T-helper 2 cell treated with Interferon-gamma antibody and Interleukin-4, amounts not matched to agents 5 μg/mL and 100 μg/mL, for 36 hours (primary cell): Measurements from ENCODE around the gene STX1B.

Experiments used
- DNase-seq: peaks from one replicate; pipeline ENCODE4 v3.0.0; 2021; ENCODE audit warnings: low spot score
- H3K27ac Mint-ChIP-seq: one replicate; pipeline ENCODE4 v1.8.0; 2021; ENCODE audit warnings: mild to moderate bottlenecking, mixed read lengths
- H3K27me3 Mint-ChIP-seq: one replicate; pipeline ENCODE4 v1.8.0; 2021; ENCODE audit warnings: low read depth, mixed read lengths
- H3K36me3 Mint-ChIP-seq: one replicate; pipeline ENCODE4 v1.8.0; 2021; ENCODE audit warnings: low read depth, mixed read lengths
- H3K4me1 Mint-ChIP-seq: one replicate; pipeline ENCODE4 v1.8.0; 2021; ENCODE audit warnings: low read depth, mixed read lengths
- H3K4me3 Mint-ChIP-seq: one replicate; pipeline ENCODE4 v1.8.0; 2022; ENCODE audit warnings: mild to moderate bottlenecking, moderate library complexity, mixed read lengths
- H3K9me3 Mint-ChIP-seq: one replicate; pipeline ENCODE4 v1.8.0; 2021; ENCODE audit warnings: mixed read lengths

Gene STX1B

GRCh38 chr16:30996985-30997724 is 13.3 kb downstream of the STX1B start:
- H3K4me3 Mint-ChIP-seq, result peak overlapping the region; percentile 89
- H3K4me1 Mint-ChIP-seq, result peaks cover 12% of the 10 kb centered on the region
- no peaks in the 10 kb centered on the region for H3K9me3 Mint-ChIP-seq
- H3K36me3 Mint-ChIP-seq, result no peaks in the 10 kb centered on the region
- peak overlapping the region; percentile 79 for H3K27ac Mint-ChIP-seq
- peak; percentile 66 for DNase-seq
- peaks cover 4% of the 10 kb centered on the region for H3K27me3 Mint-ChIP-seq

- Mint-ChIP-seq H3K27ac (peak overlapping the region; percentile 79), H3K4me3 (peak overlapping the region; percentile 89), H3K36me3 (no peaks in the 10 kb centered on the region), H3K27me3 (peaks cover 4% of the 10 kb centered on the region), H3K9me3 (no peaks in the 10 kb centered on the region), H3K4me1 (peaks cover 12% of the 10 kb centered on the region)
- DNase-seq, result no peak
Observed at GRCh38 chr16:30996324-30996984, 14.0 kb downstream of the STX1B start.

DNA sequence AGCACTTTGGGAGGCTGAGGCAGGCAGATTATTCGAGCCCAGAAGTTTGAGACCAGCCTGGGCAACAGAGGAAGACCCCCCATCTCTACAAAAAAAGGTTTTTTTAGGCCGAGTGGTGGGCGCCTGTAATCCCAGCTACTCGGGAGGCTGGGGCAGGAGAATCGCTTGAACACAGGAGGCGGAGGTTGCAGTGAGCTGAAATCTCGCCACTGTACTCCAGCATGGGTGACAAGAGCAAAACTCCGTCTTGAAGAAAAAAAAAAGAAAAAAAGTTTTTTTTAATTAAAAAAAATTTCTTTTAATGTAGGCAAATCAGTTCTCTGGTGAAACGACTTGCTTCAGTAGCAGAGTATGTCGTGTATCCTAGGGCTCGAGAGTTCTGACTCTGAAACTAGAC is 14.5 kb downstream of the STX1B start:
- DNase-seq, result no peak
- Mint-ChIP-seq H3K27ac (no peak overlapping the region), H3K4me1 (peaks cover 12% of the 10 kb centered on the region), H3K27me3 (peaks cover 4% of the 10 kb centered on the region), H3K4me3 (peak overlapping the region; percentile 48), H3K36me3 (no peaks in the 10 kb centered on the region), H3K9me3 (no peaks in the 10 kb centered on the region)

DNA sequence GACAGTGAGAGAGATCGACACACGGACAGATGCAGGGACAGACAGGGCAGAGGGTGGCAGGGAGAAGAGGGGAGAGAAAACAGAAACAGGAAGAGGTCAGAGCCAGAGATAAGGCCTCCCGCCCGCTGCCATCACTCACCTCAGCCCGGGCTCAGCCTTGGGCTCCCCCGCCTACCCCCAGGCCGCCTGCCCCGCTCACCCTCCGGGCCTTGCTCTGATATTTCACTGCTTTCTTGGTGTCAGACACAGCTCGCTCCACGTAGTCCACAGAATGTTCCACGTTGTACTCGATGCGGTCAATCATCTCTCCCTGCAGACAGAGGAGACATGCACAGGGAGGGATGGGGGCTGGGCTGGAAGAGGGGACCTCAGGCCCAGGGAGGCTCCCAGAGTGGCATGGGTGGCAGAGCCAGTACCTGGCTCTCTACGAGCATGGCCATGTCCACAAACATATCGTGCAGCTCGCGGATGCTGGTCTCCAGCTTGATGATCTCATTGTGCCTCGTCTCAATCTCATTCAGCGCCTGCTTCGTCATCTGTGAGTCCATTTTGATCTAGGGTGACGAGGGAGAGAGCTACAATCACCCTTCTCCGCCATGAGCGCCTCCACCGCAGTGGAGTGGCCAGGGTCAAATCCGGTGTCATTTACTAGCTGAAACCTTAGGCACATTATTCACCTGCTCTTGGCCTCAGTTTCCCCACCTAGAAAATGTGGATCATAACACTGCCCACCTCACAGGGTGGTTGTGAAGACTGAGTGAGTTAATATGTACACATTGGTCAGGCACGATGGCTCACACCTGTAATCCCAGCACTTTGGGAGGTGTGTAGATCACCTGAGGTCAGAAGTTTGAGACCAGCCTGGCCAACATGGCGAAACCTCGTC is 17.3 kb downstream of the STX1B start:
- H3K4me3 Mint-ChIP-seq, result no peak overlapping the region
- DNase-seq, result no peak
- H3K27me3 Mint-ChIP-seq, result no peaks in the 10 kb centered on the region
- H3K36me3 Mint-ChIP-seq, result no peaks in the 10 kb centered on the region
- no peak overlapping the region for H3K27ac Mint-ChIP-seq
- peaks cover 12% of the 10 kb centered on the region for H3K4me1 Mint-ChIP-seq
- no peaks in the 10 kb centered on the region for H3K9me3 Mint-ChIP-seq

GRCh38 chr16:30992276-30992780 is 18.1 kb downstream of the STX1B start:
- no peaks in the 10 kb centered on the region for H3K36me3 Mint-ChIP-seq
- DNase-seq, result no peak
- H3K4me1 Mint-ChIP-seq, result peaks cover 12% of the 10 kb centered on the region

GRCh38 chr16:30991052-30991451 is 19.4 kb downstream of the STX1B start:
- H3K36me3 Mint-ChIP-seq, result peaks cover 3% of the 10 kb centered on the region
- H3K9me3 Mint-ChIP-seq, result no peaks in the 10 kb centered on the region
- H3K4me1 Mint-ChIP-seq, result peaks cover 6% of the 10 kb centered on the region
- no peaks in the 10 kb centered on the region for H3K27me3 Mint-ChIP-seq
- H3K27ac Mint-ChIP-seq, result no peak overlapping the region
- H3K4me3 Mint-ChIP-seq, result no peak overlapping the region
- no peak for DNase-seq

More at GRCh38 chr16:30992276-30992780, 18.1 kb downstream of the STX1B start:
- Mint-ChIP-seq H3K27me3 (no peaks in the 10 kb centered on the region), H3K4me3 (no peak overlapping the region), H3K9me3 (no peaks in the 10 kb centered on the region), H3K27ac (no peak overlapping the region)

GRCh38 chr16:30990105-30990504 is 20.3 kb downstream of the STX1B start:
- no peaks in the 10 kb centered on the region for H3K9me3 Mint-ChIP-seq
- H3K27me3 Mint-ChIP-seq, result no peaks in the 10 kb centered on the region
- H3K36me3 Mint-ChIP-seq, result peaks cover 3% of the 10 kb centered on the region
- H3K27ac Mint-ChIP-seq, result no peak overlapping the region
- H3K4me3 Mint-ChIP-seq, result no peak overlapping the region
- peaks cover 8% of the 10 kb centered on the region for H3K4me1 Mint-ChIP-seq
- no peak for DNase-seq

- Mint-ChIP-seq H3K9me3 (no peaks in the 10 kb centered on the region), H3K27me3 (no peaks in the 10 kb centered on the region), H3K27ac (no peak overlapping the region), H3K4me3 (no peak overlapping the region), H3K36me3 (peaks cover 3% of the 10 kb centered on the region), H3K4me1 (peaks cover 8% of the 10 kb centered on the region)
- DNase-seq, result no peak
Observed at GRCh38 chr16:30989469-30990047, 20.9 kb downstream of the STX1B start.

DNA sequence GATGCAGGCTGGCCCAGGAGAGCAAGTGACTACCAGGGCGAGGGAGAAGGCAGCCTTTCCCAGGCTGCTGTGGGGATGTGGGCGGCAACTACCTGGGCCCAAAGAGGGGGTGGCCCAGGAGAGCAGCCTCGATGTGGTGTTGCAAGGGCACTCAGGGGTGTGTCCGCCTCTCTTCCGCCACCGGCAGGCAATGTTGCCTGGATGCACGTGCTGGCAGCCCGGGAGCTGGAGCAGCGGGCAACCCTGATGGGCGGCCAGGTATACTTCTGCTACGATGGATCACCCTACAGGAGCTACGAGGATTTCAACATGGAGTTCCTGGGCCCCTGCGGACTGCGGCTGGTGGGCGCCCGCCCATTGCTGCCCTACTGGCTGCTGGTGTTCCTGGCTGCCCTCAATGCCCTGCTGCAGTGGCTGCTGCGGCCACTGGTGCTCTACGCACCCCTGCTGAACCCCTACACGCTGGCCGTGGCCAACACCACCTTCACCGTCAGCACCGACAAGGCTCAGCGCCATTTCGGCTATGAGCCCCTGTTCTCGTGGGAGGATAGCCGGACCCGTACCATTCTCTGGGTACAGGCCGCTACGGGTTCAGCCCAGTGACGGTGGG is 22.8 kb downstream of the STX1B start:
- no peak overlapping the region for H3K27ac Mint-ChIP-seq
- no peaks in the 10 kb centered on the region for H3K9me3 Mint-ChIP-seq
- no peak overlapping the region for H3K4me3 Mint-ChIP-seq
- peaks cover 8% of the 10 kb centered on the region for H3K36me3 Mint-ChIP-seq
- H3K27me3 Mint-ChIP-seq, result no peaks in the 10 kb centered on the region
- peaks cover 4% of the 10 kb centered on the region for H3K4me1 Mint-ChIP-seq
- no peak for DNase-seq

GRCh38 chr16:30986129-30986991 is 24.1 kb downstream of the STX1B start:
- Mint-ChIP-seq H3K4me3 (no peak overlapping the region), H3K27me3 (no peaks in the 10 kb centered on the region), H3K27ac (no peak overlapping the region), H3K36me3 (peaks cover 16% of the 10 kb centered on the region), H3K9me3 (no peaks in the 10 kb centered on the region), H3K4me1 (peaks cover 3% of the 10 kb centered on the region)
- DNase-seq, result no peak

DNA sequence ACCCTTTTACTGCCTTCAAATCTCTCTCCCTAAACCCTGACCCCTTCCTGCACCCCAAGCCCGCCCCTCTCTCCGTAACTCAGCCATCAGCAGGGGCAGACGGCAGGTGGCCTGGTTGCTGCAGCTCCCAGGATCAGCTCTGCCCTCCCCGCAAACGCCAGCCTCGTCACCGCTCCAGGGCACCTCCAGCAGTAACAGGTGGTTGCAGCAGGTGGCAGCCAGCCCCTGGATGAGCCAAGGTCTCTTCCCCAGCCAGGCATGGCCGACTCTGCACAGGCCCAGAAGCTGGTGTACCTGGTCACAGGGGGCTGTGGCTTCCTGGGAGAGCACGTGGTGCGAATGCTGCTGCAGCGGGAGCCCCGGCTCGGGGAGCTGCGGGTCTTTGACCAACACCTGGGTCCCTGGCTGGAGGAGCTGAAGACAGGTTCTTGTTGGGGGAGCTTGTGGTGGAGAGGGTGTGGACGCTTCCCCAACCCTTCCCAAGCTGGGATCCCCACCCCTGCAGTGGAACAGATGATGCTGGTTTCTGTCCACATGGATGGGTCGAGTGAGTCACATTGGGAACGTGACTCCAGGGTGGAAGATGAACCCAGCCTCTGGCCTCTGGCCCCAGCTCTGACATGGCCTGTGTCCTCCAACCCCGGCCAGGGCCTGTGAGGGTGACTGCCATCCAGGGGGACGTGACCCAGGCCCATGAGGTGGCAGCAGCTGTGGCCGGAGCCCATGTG is 24.9 kb downstream of the STX1B start:
- Mint-ChIP-seq H3K36me3 (peaks cover 20% of the 10 kb centered on the region), H3K4me3 (peak overlapping the region; percentile 5), H3K4me1 (peaks cover 3% of the 10 kb centered on the region), H3K27me3 (no peaks in the 10 kb centered on the region), H3K9me3 (no peaks in the 10 kb centered on the region), H3K27ac (peak overlapping the region; percentile 41)
- DNase-seq, result no peak
